Breast epithelium (tissue), 4 donors: ENCODE data around the gene PCSK2. TPM values are rescaled to one million over a fixed set of nuclear protein-coding genes. Genes with fewer than 3 reads are reported as not detected.

Source experiments
- DNase-seq, 2 donors: peaks; one replicate each; pipeline ENCODE4 v3.0.0-alpha.2; 2019; ENCODE audit warnings: low spot score in 2 of 2
- H3K27ac ChIP-seq, 2 donors: fragments of 200-600 bp; sonication (generic) in 1 of 2; one replicate each; pipeline ENCODE4 v1.5.1; 2016 to 2019; ENCODE audit warnings: mild to moderate bottlenecking in 1 of 2
- H3K27me3 ChIP-seq, 2 donors: fragments of 200-600 bp; sonication (generic) in 1 of 2; one replicate each; pipeline versions ENCODE4 v1.5.1 to v1.6.0; 2017 to 2019; ENCODE audit warnings: control low read depth in 1 of 2, mild to moderate bottlenecking in 1 of 2
- H3K36me3 ChIP-seq: fragments of 200-600 bp; one replicate; pipeline ENCODE4 v1.5.1; 2019
- H3K4me1 ChIP-seq, 2 donors: fragments of 200-600 bp; sonication (generic); one replicate each; pipeline ENCODE4 v1.5.1; 2016 to 2019; ENCODE audit warnings: control low read depth in 1 of 2
- H3K4me3 ChIP-seq, 3 donors: fragments of 200-600 bp; sonication (generic); 1 replicate in 2 of 3; 2 replicates in 1 of 3; pipeline ENCODE4 v1.5.1; 2016 to 2019; ENCODE audit warnings: mild to moderate bottlenecking in 3 of 3, moderate library complexity in 2 of 3
- H3K9me3 ChIP-seq, 2 donors: fragments of 200-600 bp; sonication (generic) in 1 of 2; one replicate each; pipeline ENCODE4 v1.5.1; 2016 to 2019; ENCODE audit warnings: control low read depth in 1 of 2
- CTCF ChIP-seq, 3 donors: fragments of 450-650 bp; IDR thresholded peaks; one replicate each; pipeline ENCODE4 v1.5.1; 2016 to 2017; ENCODE audit warnings: antibody characterized with exemption in 3 of 3, mild to moderate bottlenecking in 3 of 3, moderate library complexity in 3 of 3
- POLR2A ChIP-seq: fragments of 450-650 bp; IDR thresholded peaks from one replicate; pipeline ENCODE4 v1.6.1; 2016; ENCODE audit warnings: antibody characterized with exemption, mild to moderate bottlenecking, moderate library complexity
- POLR2AphosphoS5 ChIP-seq, 3 donors: sonication (generic); formaldehyde crosslinking; IDR thresholded peaks; one replicate each; pipeline ENCODE4 v1.6.1; 2017; ENCODE audit warnings: antibody characterized with exemption in 3 of 3
- intact Hi-C: fragments of 100-400 bp; cut with DNase I; formaldehyde crosslinking; loops from one replicate; pipeline ENCODE4 v1.15.1; 2023; ENCODE audit warnings: low total_unique reads
- total RNA-seq, 3 donors: library from RNA; depleted of rRNA; stranded (reverse); fragments of >200 nt; gene quantifications; one replicate each; pipeline ENCODE4 v1.1.0, GENCODE V29; 2016

Gene PCSK2
- total RNA-seq, 3 donors from 2014 or later = 0.16 TPM; not detected in 2

- Histone ChIP-seq H3K36me3 (no peaks in the 10 kb centered on the region), H3K9me3 (no peaks in the 10 kb centered on the region), H3K4me1 (no peaks in the 10 kb centered on the region), H3K27me3 (peaks cover 0 to 9% of the 10 kb centered on the region in 2 donors), H3K4me3 (no peak overlapping the region), H3K27ac (no peak overlapping the region)
- DNase-seq = no peak
- intact Hi-C loops = no loop called here
- TF ChIP-seq POLR2AphosphoS5 (IDR thresholded peaks at IDR 0.05) (no peak), CTCF (IDR thresholded peaks at IDR 0.05) (no peak), POLR2A (no peak)
Observed at GRCh38 chr20:17395729-17396128, 168.9 kb downstream of the PCSK2 start.

- Histone ChIP-seq H3K4me1 (no peaks in the 10 kb centered on the region), H3K9me3 (no peaks in the 10 kb centered on the region), H3K27ac (no peak overlapping the region), H3K36me3 (no peaks in the 10 kb centered on the region), H3K27me3 (peaks cover 0 to 8% of the 10 kb centered on the region in 2 donors), H3K4me3 (no peak overlapping the region)
- intact Hi-C loops = no loop called here
- TF ChIP-seq CTCF (IDR thresholded peaks at IDR 0.05) = no peak
- no peak for TF ChIP-seq POLR2AphosphoS5 (IDR thresholded peaks at IDR 0.05)
- TF ChIP-seq POLR2A = no peak
- DNase-seq = no peak
Observed at GRCh38 chr20:17399303-17399985, 172.6 kb downstream of the PCSK2 start.

GRCh38 chr20:17403461-17403860, 176.6 kb downstream of the PCSK2 start:
- intact Hi-C loops = no loop called here
- H3K9me3 ChIP-seq = no peaks in the 10 kb centered on the region
- no peaks in the 10 kb centered on the region for H3K36me3 ChIP-seq
- H3K27ac ChIP-seq = no peak overlapping the region
- no peaks in the 10 kb centered on the region for H3K4me1 ChIP-seq
- H3K4me3 ChIP-seq = no peak overlapping the region
- TF ChIP-seq POLR2AphosphoS5 (IDR thresholded peaks at IDR 0.05) (no peak), CTCF (IDR thresholded peaks at IDR 0.05) (no peak), POLR2A (no peak)
- DNase-seq = no peak
- H3K27me3 ChIP-seq = peaks cover 0 to 6% of the 10 kb centered on the region in 2 donors

- no peaks in the 10 kb centered on the region for H3K36me3 ChIP-seq
- intact Hi-C loops = no loop called here
- no peaks in the 10 kb centered on the region for H3K4me1 ChIP-seq
- H3K4me3 ChIP-seq = no peak overlapping the region
- H3K9me3 ChIP-seq = no peaks in the 10 kb centered on the region
- TF ChIP-seq POLR2A (no peak), POLR2AphosphoS5 (IDR thresholded peaks at IDR 0.05) (no peak), CTCF (IDR thresholded peaks at IDR 0.05) (no peak)
- no peak for DNase-seq
- peaks cover 0 to 11% of the 10 kb centered on the region in 2 donors for H3K27me3 ChIP-seq
- H3K27ac ChIP-seq = no peak overlapping the region
Observed at GRCh38 chr20:17406051-17406590, 179.3 kb downstream of the PCSK2 start.

- no peak for DNase-seq
- Histone ChIP-seq H3K4me1 (no peaks in the 10 kb centered on the region), H3K36me3 (no peaks in the 10 kb centered on the region), H3K4me3 (no peak overlapping the region), H3K27ac (no peak overlapping the region), H3K27me3 (peaks cover 0 to 8% of the 10 kb centered on the region in 2 donors), H3K9me3 (no peaks in the 10 kb centered on the region)
- intact Hi-C loops = no loop called here
- TF ChIP-seq CTCF (IDR thresholded peaks at IDR 0.05) (no peak), POLR2AphosphoS5 (IDR thresholded peaks at IDR 0.05) (no peak), POLR2A (no peak)
Observed at GRCh38 chr20:17407550-17407949, 180.7 kb downstream of the PCSK2 start.
